Loucy (cell line): ENCODE data around the gene ACMSD.

Experiments used
- CTCF ChIP-seq: fragments of 200-600 bp; sonication (generic); conservative IDR thresholded peaks from 2 replicates; pipeline ENCODE4 v1.5.1; 2014; ENCODE audit warnings: mild to moderate bottlenecking, antibody characterized with exemption, low read length
- EZH2phosphoT487 ChIP-seq: fragments of 200-600 bp; IDR thresholded peaks from 2 replicates; pipeline ENCODE4 v1.6.1; 2018; ENCODE audit warnings: antibody characterized with exemption, mild to moderate bottlenecking, moderate library complexity, borderline replicate concordance

DNA sequence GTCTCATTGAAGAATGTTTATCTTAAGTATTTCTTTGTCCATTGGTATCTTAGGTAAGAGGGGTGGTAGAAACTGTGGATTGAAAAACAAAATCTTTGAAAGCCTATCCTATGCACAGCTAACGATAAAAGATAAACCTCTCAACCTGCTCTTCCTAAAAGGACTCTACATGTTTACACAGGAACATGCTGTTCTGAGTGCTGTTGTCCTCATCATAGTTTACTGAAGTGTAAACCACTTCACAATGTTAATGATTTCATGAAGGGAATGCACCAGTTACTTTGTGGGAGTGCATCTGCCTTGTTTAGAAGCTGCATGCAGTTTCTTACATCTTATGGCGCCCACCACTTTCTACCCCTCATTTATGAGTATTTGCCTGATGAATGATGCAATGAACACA, 1.2 kb downstream of the ACMSD start:
- TF ChIP-seq CTCF (no peak), EZH2phosphoT487 (no peak)
